ENCODE results near the gene NAA10.
A peak's percentile ranks its signal among the peaks of the same experiment; 100 is the strongest.

Gene NAA10

DNA sequence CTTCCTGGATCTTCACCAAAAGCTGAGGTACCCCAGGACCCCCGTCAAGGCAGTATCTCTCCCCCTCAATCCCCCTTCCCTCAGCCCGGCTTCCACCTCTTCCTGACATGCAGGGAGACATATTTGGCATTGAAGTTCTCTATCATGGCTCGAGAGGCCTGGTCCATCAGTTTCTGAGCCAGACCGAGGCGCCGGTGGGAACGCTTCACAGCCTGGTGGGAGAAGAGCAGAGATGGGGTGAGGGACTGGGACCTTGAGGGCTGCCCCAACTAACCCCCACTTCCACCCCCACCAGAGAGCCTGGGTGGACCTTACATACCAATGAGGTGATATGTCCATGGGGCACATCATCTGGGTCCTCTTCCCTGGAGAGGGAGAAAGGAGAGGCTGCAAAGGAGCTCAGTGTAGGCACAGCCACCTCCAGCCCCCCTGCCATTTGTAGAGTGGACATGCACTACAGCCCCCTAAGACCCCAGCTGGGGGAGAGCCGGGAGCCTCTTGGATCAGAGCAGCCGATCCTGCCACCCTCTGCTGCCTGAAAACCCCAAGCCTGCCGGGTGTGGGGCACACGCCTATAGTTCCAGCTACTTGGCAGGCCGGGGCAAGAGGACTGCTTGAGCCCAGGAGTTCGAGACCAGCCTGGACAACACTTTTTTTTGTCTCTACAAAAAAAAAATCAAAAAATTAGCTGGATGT is 2.5 kb downstream of the NAA10 start:
- H3K4me3 ChIP-seq (ENCODE audit: low read depth, low read length) = no peak overlapping the region
- TF ChIP-seq, protein P1, sequence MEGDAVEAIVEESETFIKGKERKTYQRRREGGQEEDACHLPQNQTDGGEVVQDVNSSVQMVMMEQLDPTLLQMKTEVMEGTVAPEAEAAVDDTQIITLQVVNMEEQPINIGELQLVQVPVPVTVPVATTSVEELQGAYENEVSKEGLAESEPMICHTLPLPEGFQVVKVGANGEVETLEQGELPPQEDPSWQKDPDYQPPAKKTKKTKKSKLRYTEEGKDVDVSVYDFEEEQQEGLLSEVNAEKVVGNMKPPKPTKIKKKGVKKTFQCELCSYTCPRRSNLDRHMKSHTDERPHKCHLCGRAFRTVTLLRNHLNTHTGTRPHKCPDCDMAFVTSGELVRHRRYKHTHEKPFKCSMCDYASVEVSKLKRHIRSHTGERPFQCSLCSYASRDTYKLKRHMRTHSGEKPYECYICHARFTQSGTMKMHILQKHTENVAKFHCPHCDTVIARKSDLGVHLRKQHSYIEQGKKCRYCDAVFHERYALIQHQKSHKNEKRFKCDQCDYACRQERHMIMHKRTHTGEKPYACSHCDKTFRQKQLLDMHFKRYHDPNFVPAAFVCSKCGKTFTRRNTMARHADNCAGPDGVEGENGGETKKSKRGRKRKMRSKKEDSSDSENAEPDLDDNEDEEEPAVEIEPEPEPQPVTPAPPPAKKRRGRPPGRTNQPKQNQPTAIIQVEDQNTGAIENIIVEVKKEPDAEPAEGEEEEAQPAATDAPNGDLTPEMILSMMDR (IDR thresholded peaks at IDR 0.05; ENCODE audit: control insufficient read depth, extremely low read depth, insufficient read depth) = no peak
- DNase-seq (ENCODE audit: low read depth) = no peak

DNA sequence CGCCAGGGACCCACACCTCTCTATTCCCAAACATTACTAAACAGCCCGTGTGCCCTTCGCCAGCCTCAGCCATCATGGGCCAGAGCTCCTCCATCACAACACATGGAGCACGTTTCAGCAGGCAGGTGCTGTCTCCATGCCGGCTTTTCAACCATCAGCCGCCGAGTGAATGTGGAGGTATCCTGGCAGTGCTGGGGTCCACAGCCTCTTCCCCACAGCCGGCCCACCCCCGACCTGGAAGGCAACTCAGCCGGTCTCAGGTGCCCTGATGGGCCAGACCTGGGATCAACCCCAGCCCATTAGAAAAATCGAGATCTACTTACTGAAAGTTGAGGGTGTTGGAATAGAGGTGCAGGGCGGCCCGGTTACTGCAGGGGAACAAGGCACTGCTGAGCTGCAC is 3.1 kb downstream of the NAA10 start:
- TF ChIP-seq, protein P1 (IDR thresholded peaks at IDR 0.05; ENCODE audit: control insufficient read depth, extremely low read depth, insufficient read depth) = no peak
- no peak for DNase-seq (ENCODE audit: low read depth)
- H3K4me3 ChIP-seq (ENCODE audit: low read depth, low read length) = no peak overlapping the region

DNA sequence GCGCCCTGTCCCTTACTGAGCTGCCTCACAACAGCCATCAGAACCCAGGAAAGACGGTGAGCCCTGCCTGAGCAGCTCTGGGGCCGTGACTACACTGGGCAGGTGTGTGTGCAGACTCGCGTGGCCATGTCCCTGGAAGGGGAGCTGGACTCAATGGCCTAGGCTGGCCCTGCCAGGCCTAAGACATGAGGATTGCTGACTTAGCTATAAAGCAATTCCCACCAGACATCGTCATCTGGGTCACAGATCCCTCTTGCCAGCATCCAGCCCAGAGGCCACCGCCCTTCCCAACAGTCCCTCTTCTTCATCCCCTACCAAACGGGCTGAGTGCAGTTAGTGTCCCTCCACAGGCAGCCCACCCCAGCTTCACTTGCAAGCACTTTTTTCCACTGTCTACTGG is 3.7 kb downstream of the NAA10 start:
- no peak for DNase-seq (ENCODE audit: low read depth)

DNA sequence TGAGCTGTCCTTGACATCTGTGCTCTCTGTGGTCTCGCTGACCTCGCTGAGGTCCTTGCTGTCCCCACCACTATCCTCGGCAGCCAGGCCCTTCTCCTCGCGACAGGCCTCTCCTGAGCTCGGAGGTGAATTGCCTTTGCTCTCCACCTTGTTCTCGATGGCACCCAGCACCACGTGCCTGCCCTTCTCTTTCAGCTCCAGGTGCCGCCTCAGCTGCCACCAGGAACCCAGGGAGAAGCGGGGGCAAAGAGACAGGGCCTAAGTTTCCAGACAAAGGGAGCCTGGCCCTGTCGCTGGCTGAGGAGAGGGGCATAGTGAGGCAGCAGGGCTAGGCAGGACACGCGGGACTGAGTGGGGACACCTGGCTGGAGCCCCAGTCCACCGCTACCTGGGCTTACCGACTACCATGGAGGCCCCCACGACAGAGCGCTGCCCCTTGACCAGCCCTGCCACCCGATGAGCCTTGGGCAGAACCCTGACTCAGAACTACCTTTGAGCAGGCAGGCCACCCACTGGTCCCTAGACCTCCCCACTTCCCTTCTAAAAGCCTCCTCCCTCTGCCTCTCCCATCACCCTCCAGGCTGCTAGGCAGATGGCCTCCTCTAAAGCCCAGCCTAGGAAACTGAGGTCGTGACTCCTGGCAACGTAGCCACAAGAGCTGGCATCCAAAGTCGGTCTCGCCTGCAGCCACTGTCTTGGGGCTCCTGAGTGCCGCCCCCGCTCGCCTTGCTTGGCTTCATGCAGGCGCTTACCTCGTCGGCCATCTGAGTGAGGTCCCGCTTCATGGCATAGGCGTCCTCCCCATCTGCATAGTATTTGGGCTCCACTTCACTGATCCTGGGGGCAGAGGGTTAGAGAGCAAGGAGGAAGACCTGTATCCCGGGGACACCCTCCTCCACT is 4.6 kb downstream of the NAA10 start:
- TF ChIP-seq, protein P1 (IDR thresholded peaks at IDR 0.05; ENCODE audit: control insufficient read depth, extremely low read depth, insufficient read depth) = no peak
- no peak for DNase-seq (ENCODE audit: low read depth)
- no peak overlapping the region for H3K4me3 ChIP-seq (ENCODE audit: low read depth, low read length)

More for the DNA sequence above, 3.7 kb downstream of the NAA10 start:
- H3K4me3 ChIP-seq (ENCODE audit: low read depth, low read length) = no peak overlapping the region
- TF ChIP-seq, protein P1 (IDR thresholded peaks at IDR 0.05; ENCODE audit: control insufficient read depth, extremely low read depth, insufficient read depth) = no peak

DNA sequence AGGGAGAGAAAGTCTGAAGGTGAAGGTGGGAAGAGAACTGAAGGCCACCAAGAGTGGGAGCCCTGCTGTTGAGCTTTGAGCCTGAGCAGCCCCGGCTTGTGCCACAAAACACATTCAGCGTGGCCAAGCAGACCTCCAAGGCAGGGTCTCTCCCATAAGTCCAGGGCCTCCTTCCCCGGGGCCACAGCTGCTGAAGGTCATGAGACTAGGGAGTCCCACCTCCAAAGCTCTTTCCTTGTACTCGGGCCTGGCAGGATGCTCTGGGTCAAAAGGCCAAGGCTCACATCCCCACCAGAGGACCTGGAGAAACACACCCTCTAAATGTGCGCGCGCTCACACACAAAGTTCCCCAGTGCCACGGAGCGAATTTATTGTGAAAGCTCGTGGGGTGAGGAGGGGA is 5.3 kb downstream of the NAA10 start:
- DNase-seq (ENCODE audit: low read depth) = no peak
- H3K4me3 ChIP-seq (ENCODE audit: low read depth, low read length) = peak overlapping the region; percentile 31; the same call in 1 of the 2 replicates
- TF ChIP-seq, protein P1 (IDR thresholded peaks at IDR 0.05; ENCODE audit: control insufficient read depth, extremely low read depth, insufficient read depth) = no peak

DNA sequence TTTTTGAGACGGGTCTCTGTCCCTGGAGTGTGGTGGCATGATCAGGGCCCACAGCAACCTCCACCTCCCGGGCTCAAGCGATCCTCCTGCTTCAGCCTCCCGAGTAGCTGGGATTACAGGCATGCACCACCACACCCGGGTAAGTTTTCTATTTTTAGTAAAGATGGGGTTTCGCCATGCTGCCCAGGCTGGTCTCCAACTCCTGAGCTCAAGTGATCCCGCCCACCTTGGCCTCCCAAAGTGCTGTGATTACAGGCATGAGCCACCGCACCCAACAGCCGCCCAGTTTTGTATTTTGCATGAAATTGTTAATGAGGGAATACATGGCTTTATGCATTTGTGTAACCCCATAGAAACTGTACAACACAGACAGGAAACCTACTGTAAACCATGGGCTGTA is 6.0 kb downstream of the NAA10 start:
- H3K4me3 ChIP-seq (ENCODE audit: low read depth, low read length) = peak overlapping the region; percentile 31
- TF ChIP-seq, protein P1 (IDR thresholded peaks at IDR 0.05; ENCODE audit: control insufficient read depth, extremely low read depth, insufficient read depth) = no peak
- no peak for DNase-seq (ENCODE audit: low read depth)

Measured in LNCaP clone FGC (cell line).